HEK293T (cell line): Measurements from ENCODE around the gene WNK1.

ENCODE experiments used
- BHLHE40 ChIP-seq: fragments of 450-650 bp; IDR thresholded peaks from 2 replicates; pipeline ENCODE4 v1.6.1; 2016; ENCODE audit warnings: mild to moderate bottlenecking, moderate library complexity, borderline replicate concordance
- FOXA1 ChIP-seq: fragments of 450-650 bp; IDR thresholded peaks from 2 replicates; pipeline ENCODE4 v1.6.1; 2016; ENCODE audit warnings: mild to moderate bottlenecking
- FOXM1 ChIP-seq: fragments of 450-650 bp; IDR thresholded peaks from 2 replicates; pipeline ENCODE4 v1.6.1; 2017; ENCODE audit warnings: mild to moderate bottlenecking, borderline replicate concordance
- LEF1 ChIP-seq: fragments of 450-650 bp; IDR thresholded peaks from 2 replicates; pipeline ENCODE4 v1.6.1; 2017; ENCODE audit warnings: mild to moderate bottlenecking, borderline replicate concordance
- NFRKB ChIP-seq: fragments of 450-650 bp; IDR thresholded peaks from 2 replicates; pipeline ENCODE4 v1.6.1; 2016; ENCODE audit warnings: mild to moderate bottlenecking, moderate library complexity
- PKNOX1 ChIP-seq: fragments of 450-650 bp; IDR thresholded peaks from 2 replicates; pipeline ENCODE4 v1.6.1; 2016
- SP1 ChIP-seq: fragments of 450-650 bp; IDR thresholded peaks from 2 replicates; pipeline ENCODE4 v1.6.1; 2017

- TF ChIP-seq BHLHE40 (no peak), SP1 (no peak), PKNOX1 (no peak), FOXA1 (no peak), NFRKB (no peak), FOXM1 (no peak), LEF1 (no peak)
These were observed 203.6 kb downstream of the WNK1 start for GRCh38 chr12:955939-956338.
